NB4 (cell line): ENCODE results near the gene TBC1D21.

ENCODE experiments used
- MYC ChIP-seq: IDR thresholded peaks from 2 replicates; pipeline ENCODE4 v1.6.1; 2011; ENCODE audit warnings: low read depth, low read length
- POLR2A ChIP-seq: IDR thresholded peaks from 2 replicates; pipeline ENCODE4 v1.6.1; 2011; ENCODE audit warnings: mild to moderate bottlenecking; ENCODE audit not compliant: insufficient read length; ENCODE audit errors: extremely low read depth
- TF ChIP-seq, protein P1 (sequence below): IDR thresholded peaks from one replicate; pipeline ENCODE4 v1.5.1; 2012; ENCODE audit warnings: low read depth, low read length
- TF ChIP-seq, protein P2 (sequence below): IDR thresholded peaks from 2 replicates; pipeline ENCODE4 v1.6.1; 2011; ENCODE audit warnings: low read depth, low read length

DNA sequence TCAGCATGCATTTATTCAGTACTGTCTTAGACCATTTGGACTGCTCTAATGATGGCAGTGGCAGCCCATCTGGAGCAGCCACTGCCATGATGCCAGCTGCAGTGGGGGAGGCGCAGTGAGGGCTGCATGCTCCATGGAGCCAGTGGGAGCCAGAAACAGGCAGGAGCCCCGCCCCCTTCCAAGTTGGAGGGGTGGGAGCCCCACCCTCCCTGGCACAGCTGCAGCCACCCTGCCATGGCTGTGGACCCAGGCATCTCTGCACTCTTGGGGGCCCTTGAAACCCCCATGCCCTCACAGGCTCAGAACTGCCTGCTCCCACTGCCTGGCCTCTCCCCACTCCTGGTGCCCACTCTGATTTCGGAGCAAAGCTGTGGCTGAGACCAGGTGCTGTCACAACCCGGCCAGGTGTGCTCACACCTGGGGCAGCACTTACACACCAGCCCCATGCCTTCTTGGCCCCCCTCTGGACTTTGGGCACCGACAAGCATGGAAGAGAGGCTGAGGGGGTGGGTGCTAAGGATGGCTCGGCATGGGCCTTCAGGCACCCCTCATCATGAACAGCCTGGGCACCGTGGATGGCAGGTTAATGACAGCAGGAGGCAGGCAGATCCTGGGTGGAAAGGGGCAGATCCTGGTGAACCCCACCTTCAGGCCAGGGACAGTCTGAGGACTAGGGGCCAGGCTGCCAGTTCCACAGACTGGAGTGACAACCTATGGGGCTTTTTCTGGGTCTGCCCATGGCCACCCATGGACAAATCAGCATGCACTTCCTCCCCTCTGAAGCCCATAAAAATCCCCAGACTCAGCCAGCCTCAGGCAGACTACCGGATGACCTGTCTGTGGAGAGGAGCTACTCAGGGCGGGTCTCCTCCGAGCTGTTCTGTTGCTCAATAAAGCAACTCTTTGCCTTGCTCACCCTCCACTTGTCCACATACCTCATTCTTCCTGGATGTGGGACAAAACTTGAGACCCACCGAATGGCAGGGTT, 18.3 kb downstream of the TBC1D21 start:
- TF ChIP-seq, protein P1, sequence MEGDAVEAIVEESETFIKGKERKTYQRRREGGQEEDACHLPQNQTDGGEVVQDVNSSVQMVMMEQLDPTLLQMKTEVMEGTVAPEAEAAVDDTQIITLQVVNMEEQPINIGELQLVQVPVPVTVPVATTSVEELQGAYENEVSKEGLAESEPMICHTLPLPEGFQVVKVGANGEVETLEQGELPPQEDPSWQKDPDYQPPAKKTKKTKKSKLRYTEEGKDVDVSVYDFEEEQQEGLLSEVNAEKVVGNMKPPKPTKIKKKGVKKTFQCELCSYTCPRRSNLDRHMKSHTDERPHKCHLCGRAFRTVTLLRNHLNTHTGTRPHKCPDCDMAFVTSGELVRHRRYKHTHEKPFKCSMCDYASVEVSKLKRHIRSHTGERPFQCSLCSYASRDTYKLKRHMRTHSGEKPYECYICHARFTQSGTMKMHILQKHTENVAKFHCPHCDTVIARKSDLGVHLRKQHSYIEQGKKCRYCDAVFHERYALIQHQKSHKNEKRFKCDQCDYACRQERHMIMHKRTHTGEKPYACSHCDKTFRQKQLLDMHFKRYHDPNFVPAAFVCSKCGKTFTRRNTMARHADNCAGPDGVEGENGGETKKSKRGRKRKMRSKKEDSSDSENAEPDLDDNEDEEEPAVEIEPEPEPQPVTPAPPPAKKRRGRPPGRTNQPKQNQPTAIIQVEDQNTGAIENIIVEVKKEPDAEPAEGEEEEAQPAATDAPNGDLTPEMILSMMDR: no peak
- no peak for TF ChIP-seq POLR2A
- TF ChIP-seq, protein P2, sequence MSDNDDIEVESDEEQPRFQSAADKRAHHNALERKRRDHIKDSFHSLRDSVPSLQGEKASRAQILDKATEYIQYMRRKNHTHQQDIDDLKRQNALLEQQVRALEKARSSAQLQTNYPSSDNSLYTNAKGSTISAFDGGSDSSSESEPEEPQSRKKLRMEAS: no peak
- TF ChIP-seq MYC: no peak
